Brain microvascular endothelial cell (primary cell): ENCODE measurements around the gene GNA15.
"Not testable (repeated sequence)": the region's sequence is repeated elsewhere in the genome, so short reads cannot be mapped to it uniquely, and the experiment has no call there.

Experiments
- DNase-seq: peaks from one replicate; pipeline ENCODE4 v3.0.0-alpha.2; 2020
- H3K27ac ChIP-seq: fragments of 250-450 bp; sonication (Bioruptor Pico); 2 replicates; pipeline ENCODE4 v1.5.1; 2020; ENCODE audit warnings: mild to moderate bottlenecking, moderate library complexity
- H3K27me3 ChIP-seq: fragments of 250-450 bp; sonication (Bioruptor Pico); replicated peaks from 2 replicates; pipeline ENCODE4 v1.5.1; 2020; ENCODE audit warnings: mild to moderate bottlenecking
- H3K36me3 ChIP-seq: fragments of 250-450 bp; sonication (Bioruptor Pico); replicated peaks from 2 replicates; pipeline ENCODE4 v1.5.1; 2020; ENCODE audit warnings: mild to moderate bottlenecking
- H3K4me3 ChIP-seq: 2 replicates; pipeline ENCODE4 v1.5.1; 2011; ENCODE audit warnings: low read depth, mild to moderate bottlenecking, control low read depth, low read length, moderate library complexity
- in situ Hi-C: cut with HindIII; loops from 2 replicates; pipeline ENCODE4 v1.10.0; 2017; ENCODE audit warnings: low sequenced_read_pairs, low pct_ligation_motif_present
- TF ChIP-seq, protein P1 (sequence below): IDR thresholded peaks from 2 replicates; pipeline ENCODE4 v1.5.1; 2011; ENCODE audit warnings: low read depth, mild to moderate bottlenecking, moderate library complexity, low read length, control low read depth, inconsistent platforms; ENCODE audit errors: missing control alignments

GNA15 gene

GRCh38 chr19:3162418-3163229, 26.8 kb downstream of the GNA15 start:
- no peak overlapping the region for H3K27ac ChIP-seq
- H3K4me3 ChIP-seq: no peak overlapping the region
- H3K27me3 ChIP-seq: no peaks in the 10 kb centered on the region
- DNase-seq: no peak
- no peaks in the 10 kb centered on the region for H3K36me3 ChIP-seq
- TF ChIP-seq, protein P1, sequence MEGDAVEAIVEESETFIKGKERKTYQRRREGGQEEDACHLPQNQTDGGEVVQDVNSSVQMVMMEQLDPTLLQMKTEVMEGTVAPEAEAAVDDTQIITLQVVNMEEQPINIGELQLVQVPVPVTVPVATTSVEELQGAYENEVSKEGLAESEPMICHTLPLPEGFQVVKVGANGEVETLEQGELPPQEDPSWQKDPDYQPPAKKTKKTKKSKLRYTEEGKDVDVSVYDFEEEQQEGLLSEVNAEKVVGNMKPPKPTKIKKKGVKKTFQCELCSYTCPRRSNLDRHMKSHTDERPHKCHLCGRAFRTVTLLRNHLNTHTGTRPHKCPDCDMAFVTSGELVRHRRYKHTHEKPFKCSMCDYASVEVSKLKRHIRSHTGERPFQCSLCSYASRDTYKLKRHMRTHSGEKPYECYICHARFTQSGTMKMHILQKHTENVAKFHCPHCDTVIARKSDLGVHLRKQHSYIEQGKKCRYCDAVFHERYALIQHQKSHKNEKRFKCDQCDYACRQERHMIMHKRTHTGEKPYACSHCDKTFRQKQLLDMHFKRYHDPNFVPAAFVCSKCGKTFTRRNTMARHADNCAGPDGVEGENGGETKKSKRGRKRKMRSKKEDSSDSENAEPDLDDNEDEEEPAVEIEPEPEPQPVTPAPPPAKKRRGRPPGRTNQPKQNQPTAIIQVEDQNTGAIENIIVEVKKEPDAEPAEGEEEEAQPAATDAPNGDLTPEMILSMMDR: no peak
- in situ Hi-C loops: no loop called here

- in situ Hi-C loops: no loop called here
- TF ChIP-seq, protein P1: peak; percentile 98
- DNase-seq: peak; percentile 31
- H3K36me3 ChIP-seq: no peaks in the 10 kb centered on the region
- no peak overlapping the region for H3K27ac ChIP-seq
- no peaks in the 10 kb centered on the region for H3K27me3 ChIP-seq
- H3K4me3 ChIP-seq: no peak overlapping the region
Observed at GRCh38 chr19:3163230-3163886, 27.5 kb downstream of the GNA15 start.

DNA sequence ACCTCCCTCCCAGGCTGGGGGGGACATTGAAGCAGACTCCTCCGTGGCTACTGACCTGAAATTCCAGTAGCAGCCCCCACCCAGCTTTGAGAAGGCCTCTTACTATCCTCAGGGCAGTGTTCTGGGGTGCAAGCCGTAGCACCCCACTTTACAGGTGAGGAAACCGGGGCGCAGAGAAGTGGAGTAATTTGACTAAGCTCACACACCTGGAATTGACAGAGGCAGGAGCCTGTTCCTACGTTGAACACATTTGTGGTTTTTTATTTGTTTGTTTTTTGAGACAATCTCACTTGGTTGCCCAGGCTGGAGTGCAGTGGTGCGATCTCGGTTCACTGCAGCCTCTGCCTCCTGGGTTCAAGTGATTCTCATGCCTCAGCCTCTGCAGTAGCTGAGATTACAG, 28.1 kb downstream of the GNA15 start:
- Histone ChIP-seq H3K36me3 (no peaks in the 10 kb centered on the region), H3K4me3 (no peak overlapping the region), H3K27ac (no peak overlapping the region), H3K27me3 (no peaks in the 10 kb centered on the region)
- no peak for DNase-seq
- in situ Hi-C loops: no loop called here
- TF ChIP-seq, protein P1: no peak

GRCh38 chr19:3167533-3168272, 31.9 kb downstream of the GNA15 start:
- H3K36me3 ChIP-seq: no peaks in the 10 kb centered on the region
- H3K27me3 ChIP-seq: no peaks in the 10 kb centered on the region
- no peak overlapping the region for H3K4me3 ChIP-seq
- H3K27ac ChIP-seq: no peak overlapping the region
- TF ChIP-seq, protein P1: no peak
- no peak for DNase-seq
- in situ Hi-C loops: no loop called here

DNA sequence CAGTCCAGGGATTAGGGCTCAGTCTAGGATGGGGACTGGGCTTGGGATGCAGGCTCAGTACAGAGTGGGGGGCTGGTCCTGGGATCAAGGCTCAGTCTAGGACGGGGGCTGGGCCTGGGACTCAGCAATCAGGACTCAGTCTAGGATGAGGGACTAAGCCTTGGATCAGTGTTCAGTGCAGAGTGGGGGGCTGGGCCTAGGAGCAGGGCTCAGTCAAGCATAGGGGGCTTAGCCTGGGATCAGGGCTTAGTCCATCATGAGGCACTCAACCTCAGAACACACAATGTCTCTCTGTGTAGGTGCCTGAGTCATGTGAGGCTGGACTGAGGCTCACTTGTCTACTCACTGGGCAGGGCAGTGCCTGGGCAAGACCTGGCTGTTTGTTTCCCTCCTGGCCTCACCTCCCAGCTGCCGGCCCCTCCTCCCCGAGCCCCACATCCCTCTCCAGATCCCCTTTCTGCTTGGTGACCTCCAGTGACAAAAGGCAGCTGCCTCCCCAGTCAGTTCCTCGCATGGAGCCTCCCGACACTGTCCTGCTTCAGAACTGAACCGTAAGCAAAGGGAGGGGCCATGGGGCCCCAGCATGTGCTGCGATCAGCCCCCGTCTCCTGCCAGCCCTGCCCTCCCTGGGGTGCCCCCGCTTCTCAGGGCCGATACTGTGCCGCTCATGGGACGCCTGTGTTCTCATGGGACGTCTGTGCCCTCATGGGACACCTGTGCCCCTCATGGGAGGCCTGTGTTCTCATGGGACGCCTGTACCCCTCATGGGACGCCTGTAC, 36.2 kb downstream of the GNA15 start:
- Histone ChIP-seq H3K27me3 (no peaks in the 10 kb centered on the region), H3K4me3 (no peak overlapping the region), H3K27ac (no peak overlapping the region), H3K36me3 (no peaks in the 10 kb centered on the region)
- TF ChIP-seq, protein P1: no peak
- in situ Hi-C loops: no loop called here
- no peak for DNase-seq

- H3K27me3 ChIP-seq, H3K36me3 ChIP-seq, DNase-seq, H3K4me3 ChIP-seq, H3K27ac ChIP-seq, in situ Hi-C loops: not testable (repeated sequence)
Observed at GRCh38 chr19:3172673-3173000, 36.8 kb downstream of the GNA15 start.
